AG04450 (cell line): ENCODE measurements around the gene AANAT. TPM values are rescaled to one million over a fixed set of nuclear protein-coding genes. Genes with fewer than 3 reads are reported as not detected.
A peak's percentile ranks its signal among the peaks of the same experiment; 100 is the strongest.

ENCODE experiments used
- CTCF ChIA-PET: fragments of 300-600, 350-600 bp; formaldehyde crosslinking; extraction: SDS; loops from one replicate; lab custom pipeline; 2022; ENCODE audit warnings: antibody characterized with exemption, inconsistent platforms; lab: Charles Lee
- POLR2A ChIA-PET: fragments of 350-600 bp; formaldehyde crosslinking; extraction: SDS; loops from one replicate; lab custom pipeline; 2021; ENCODE audit warnings: antibody characterized with exemption, inconsistent platforms; lab: Yijun Ruan, JAX
- DNase-seq: peaks from one replicate; pipeline ENCODE4 v3.0.0-alpha.2; 2011; ENCODE audit warnings: low read depth, low spot score
- H3K27ac ChIP-seq: one replicate; pipeline ENCODE4 v1.5.1; 2012; ENCODE audit warnings: low read depth, low read length, control low read depth
- H3K27me3 ChIP-seq: one replicate; pipeline ENCODE4 v1.6.0; 2012; ENCODE audit warnings: low read length; ENCODE audit not compliant: control insufficient read depth, insufficient read depth
- H3K4me3 ChIP-seq: 2 replicates; pipeline ENCODE4 v1.5.1; 2011; ENCODE audit warnings: mild to moderate bottlenecking, low read depth, low read length, control low read depth
- H3K9me3 ChIP-seq: 2 replicates; pipeline ENCODE4 v1.5.1; 2012; ENCODE audit warnings: low read length; ENCODE audit not compliant: control insufficient read depth, insufficient read depth
- polyA plus RNA-seq: library from polyadenylated mRNA; depleted of rRNA; stranded (reverse); fragments of >200 nt; gene quantifications from 2 replicates; pipeline ENCODE4 v1.2.3, GENCODE V29; 2011
- TF ChIP-seq, protein P1 (sequence below): IDR thresholded peaks from 2 replicates; pipeline ENCODE4 v1.5.1; 2011; ENCODE audit warnings: low read depth, low read length, control low read depth, inconsistent platforms

Gene AANAT
- polyA plus RNA-seq, 1 experiment, result not detected

DNA sequence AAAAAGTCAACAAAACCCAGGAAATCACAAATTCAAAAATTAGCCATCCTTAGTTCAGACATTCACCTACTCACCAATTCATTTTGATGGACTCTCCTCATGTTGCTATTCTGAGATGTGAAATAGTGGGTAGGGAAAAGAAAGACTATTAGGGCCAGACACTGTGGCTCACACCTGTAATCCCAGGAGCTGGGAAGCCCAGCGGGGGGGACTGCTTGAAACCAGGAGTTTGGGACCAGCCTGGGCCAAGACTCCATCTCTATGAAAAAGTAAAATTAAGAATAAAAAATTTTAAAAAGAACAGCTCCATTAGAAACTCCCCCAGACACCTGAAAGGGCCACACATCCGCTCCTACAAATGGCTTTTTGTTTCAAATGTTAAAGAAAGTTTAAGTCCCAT is 35.9 kb upstream of the AANAT start:
- TF ChIP-seq, protein P1, sequence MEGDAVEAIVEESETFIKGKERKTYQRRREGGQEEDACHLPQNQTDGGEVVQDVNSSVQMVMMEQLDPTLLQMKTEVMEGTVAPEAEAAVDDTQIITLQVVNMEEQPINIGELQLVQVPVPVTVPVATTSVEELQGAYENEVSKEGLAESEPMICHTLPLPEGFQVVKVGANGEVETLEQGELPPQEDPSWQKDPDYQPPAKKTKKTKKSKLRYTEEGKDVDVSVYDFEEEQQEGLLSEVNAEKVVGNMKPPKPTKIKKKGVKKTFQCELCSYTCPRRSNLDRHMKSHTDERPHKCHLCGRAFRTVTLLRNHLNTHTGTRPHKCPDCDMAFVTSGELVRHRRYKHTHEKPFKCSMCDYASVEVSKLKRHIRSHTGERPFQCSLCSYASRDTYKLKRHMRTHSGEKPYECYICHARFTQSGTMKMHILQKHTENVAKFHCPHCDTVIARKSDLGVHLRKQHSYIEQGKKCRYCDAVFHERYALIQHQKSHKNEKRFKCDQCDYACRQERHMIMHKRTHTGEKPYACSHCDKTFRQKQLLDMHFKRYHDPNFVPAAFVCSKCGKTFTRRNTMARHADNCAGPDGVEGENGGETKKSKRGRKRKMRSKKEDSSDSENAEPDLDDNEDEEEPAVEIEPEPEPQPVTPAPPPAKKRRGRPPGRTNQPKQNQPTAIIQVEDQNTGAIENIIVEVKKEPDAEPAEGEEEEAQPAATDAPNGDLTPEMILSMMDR, result no peak
- POLR2A ChIA-PET, result no interaction called here
- Histone ChIP-seq H3K4me3 (no peak overlapping the region), H3K27me3 (no peaks in the 10 kb centered on the region), H3K9me3 (no peaks in the 10 kb centered on the region), H3K27ac (no peak overlapping the region)
- CTCF ChIA-PET, result interaction anchor here (0.7 to 1.3 kb wide), 3 partner anchors 23 to 46 kb away, joined by 3 to 4 read pairs (median 4); no protein-coding TSS in a partner anchor
- DNase-seq, result no peak

DNA sequence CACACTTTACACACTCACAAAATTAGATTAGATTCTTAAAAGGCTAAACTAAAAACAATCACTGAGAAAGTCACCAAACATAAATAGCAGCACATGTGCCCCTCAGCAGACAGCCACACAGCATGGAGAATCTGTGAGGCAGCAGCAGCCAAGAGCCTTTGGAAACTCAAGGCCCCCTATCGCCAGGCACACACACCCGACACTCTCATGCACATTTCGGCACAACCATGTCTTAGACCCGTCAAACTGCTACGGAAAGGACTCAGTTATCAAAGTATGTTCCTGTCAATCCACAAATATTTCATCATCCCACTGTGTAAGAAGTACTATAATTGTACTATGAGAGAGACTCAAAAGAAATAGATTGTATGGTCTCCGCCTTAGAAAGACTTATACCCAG is 35.4 kb upstream of the AANAT start:
- DNase-seq, result no peak
- Histone ChIP-seq H3K27ac (no peak overlapping the region), H3K27me3 (no peaks in the 10 kb centered on the region), H3K9me3 (no peaks in the 10 kb centered on the region), H3K4me3 (no peak overlapping the region)
- TF ChIP-seq, protein P1, result no peak
- CTCF ChIA-PET, result interaction anchor here (0.7 to 1.3 kb wide), 2 partner anchors 27 to 47 kb away, joined by 3 to 4 read pairs; no protein-coding TSS in a partner anchor
- POLR2A ChIA-PET, result no interaction called here

DNA sequence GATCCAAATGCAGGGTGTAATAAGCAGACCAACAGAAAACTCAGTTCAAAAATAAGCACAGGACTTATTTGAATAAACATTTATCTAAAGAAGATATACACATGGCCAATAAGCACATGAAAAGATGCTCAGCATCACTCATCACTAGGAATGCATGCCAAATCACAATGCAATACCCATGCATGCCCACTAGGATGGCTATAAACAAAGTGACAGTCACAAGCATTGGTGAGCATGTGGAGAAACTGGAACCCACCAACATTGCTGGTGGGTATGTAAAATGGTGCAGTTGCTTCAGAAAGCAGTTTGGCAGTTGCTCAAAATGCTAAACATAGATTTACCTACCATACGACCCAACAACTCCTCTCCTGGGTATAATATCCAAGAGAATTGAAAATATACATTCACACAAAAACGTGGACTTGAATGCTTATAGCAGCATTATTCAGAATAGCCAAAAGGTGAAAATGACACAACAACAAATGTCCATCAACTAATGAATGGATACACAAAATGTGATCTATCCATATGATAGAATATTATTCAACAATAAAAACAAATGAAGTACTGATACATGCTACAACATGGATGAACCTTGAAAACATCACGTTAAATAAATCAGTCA is 34.6 kb upstream of the AANAT start:
- TF ChIP-seq, protein P1, result peak; percentile 66
- Histone ChIP-seq H3K27me3 (no peaks in the 10 kb centered on the region), H3K27ac (no peak overlapping the region), H3K4me3 (no peak overlapping the region), H3K9me3 (no peaks in the 10 kb centered on the region)
- ChIA-PET POLR2A (no interaction called here), CTCF (no interaction called here)
- DNase-seq, result no peak

DNA sequence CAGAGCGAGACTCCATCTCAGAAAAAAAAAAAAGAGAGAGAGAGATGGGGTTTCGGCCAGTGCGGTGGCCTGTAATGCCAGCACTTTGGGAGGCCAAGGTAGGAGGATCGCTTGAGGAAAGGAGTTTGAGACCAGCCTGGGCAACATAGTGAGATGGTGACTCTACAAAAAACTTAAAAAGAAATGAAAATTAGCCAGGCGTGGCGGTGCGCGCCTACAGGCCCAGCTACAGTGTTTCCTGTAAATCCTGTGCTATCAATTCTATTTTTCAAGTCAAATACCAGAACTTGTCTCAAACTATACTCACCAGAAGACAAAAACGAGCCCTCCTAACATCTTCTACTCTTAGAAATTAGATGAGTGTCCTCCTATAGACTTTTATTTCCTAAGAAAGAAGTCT is 33.7 kb upstream of the AANAT start:
- Histone ChIP-seq H3K27ac (no peak overlapping the region), H3K27me3 (no peaks in the 10 kb centered on the region), H3K4me3 (no peak overlapping the region), H3K9me3 (no peaks in the 10 kb centered on the region)
- CTCF ChIA-PET, result no interaction called here
- DNase-seq, result no peak
- TF ChIP-seq, protein P1, result no peak
- POLR2A ChIA-PET, result no interaction called here

DNA sequence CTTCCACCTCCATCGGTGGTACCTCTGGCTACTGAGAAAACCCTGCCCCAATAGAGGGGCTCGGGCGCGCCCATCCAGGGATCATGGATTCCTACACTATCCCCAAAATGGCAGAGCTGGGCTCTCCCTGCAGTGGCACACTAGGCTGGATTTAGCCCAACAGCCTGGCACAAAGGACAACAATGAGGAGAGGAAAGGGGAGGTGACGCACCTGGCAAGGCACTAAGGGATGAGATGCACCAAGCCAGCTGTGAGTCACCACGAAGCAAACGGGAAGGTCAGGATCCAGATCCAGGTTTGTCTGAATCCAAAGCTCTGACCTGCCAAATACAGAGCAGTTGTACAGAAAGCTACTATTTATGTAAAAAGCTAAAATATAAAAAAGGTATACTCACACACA is 32.5 kb upstream of the AANAT start:
- ChIA-PET CTCF (interaction anchor here (1.1 to 1.5 kb wide), 3 partner anchors 23 to 27 kb away, joined by 3 to 7 read pairs (median 3); no protein-coding TSS in a partner anchor), POLR2A (no interaction called here)
- TF ChIP-seq, protein P1, result no peak
- no peak for DNase-seq
- Histone ChIP-seq H3K27ac (no peak overlapping the region), H3K9me3 (no peaks in the 10 kb centered on the region), H3K4me3 (no peak overlapping the region), H3K27me3 (no peaks in the 10 kb centered on the region)
